ENCODE data around the gene MPC1L. TPM values are rescaled to one million over a fixed set of nuclear protein-coding genes. Genes with fewer than 3 reads are reported as not detected.

MPC1L gene
- total RNA-seq, 1 donor from 2014 or later, result not detected

DNA sequence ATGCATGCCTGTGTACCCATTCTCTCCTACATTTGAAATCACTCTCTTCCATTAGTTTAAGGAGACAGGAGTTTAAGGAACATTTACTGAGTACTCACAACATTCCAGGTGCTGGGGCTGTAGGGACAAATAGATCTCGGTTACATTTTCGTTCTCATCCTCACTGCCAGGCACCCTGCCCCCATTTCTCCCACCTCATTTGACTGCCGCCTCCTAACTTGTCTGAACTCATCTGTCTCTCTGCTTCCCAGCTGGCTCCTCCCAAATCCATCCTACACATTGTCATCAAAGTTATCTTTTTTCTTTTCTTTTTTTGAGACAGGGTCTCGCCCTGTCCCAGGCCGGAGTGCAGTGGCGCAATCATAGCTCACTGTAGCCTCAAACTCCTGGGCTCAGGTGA is 19.8 kb upstream of the MPC1L start:
- Mint-ChIP-seq H3K4me3 (no peak overlapping the region), H3K4me1 (ENCODE audit: unreplicated experiment) (no peaks in the 10 kb centered on the region), H3K27me3 (no peaks in the 10 kb centered on the region), H3K27ac (no peak overlapping the region), H3K9me3 (no peaks in the 10 kb centered on the region), H3K36me3 (peaks cover 7% of the 10 kb centered on the region)
- no peak for TF ChIP-seq CTCF (conservative IDR thresholded peaks at IDR 0.05)
- DNase-seq (ENCODE audit: extremely low spot score, unreplicated experiment), result no peak

DNA sequence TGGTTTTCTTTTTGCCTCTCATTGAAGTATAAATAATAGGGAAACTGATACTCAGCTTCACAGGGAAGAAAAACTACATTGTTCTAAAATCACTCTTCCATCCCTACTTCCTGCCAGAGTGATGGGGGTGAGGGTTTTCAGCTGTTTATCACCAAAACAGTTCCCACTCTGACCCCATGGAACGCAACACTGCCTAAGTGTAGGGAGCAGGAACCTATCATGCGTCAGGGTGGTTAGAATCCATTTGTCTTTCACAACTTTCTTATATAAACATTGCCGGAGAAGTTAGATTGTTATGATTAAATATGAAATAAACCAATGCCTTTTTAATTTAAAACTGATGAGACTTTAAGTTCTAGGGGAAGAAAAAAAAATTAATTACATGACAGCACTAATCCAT is 15.8 kb upstream of the MPC1L start:
- no peak for DNase-seq (ENCODE audit: extremely low spot score, unreplicated experiment)
- Mint-ChIP-seq H3K4me1 (ENCODE audit: unreplicated experiment) (no peaks in the 10 kb centered on the region), H3K27ac (no peak overlapping the region), H3K9me3 (no peaks in the 10 kb centered on the region), H3K36me3 (peaks cover 7% of the 10 kb centered on the region), H3K27me3 (no peaks in the 10 kb centered on the region), H3K4me3 (no peak overlapping the region)
- TF ChIP-seq CTCF (conservative IDR thresholded peaks at IDR 0.05), result no peak

DNA sequence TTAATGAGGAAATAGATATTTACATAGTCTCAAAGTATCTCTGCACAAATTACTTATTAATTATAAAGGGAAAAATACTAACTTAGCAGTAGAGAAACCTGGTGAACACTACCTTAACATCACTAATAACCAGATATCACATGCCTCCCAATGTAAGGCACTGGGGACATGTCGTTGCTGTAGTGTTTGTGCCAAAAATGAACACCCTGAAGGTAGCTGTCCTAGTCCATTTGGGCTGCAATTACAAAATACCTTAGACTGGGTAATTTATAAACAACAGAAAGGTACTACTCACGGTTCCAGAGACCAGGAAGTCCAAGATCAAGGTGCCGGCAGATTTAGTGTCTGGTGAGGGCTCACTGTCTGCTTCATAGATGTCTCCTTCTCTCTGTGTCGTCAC is 10.7 kb upstream of the MPC1L start:
- peaks cover 6% of the 10 kb centered on the region for H3K9me3 Mint-ChIP-seq
- H3K4me1 Mint-ChIP-seq (ENCODE audit: unreplicated experiment), result no peaks in the 10 kb centered on the region
- no peak for TF ChIP-seq CTCF (conservative IDR thresholded peaks at IDR 0.05)
- H3K27ac Mint-ChIP-seq, result no peak overlapping the region
- H3K27me3 Mint-ChIP-seq, result no peaks in the 10 kb centered on the region
- DNase-seq (ENCODE audit: extremely low spot score, unreplicated experiment), result no peak
- H3K4me3 Mint-ChIP-seq, result no peak overlapping the region
- no peaks in the 10 kb centered on the region for H3K36me3 Mint-ChIP-seq

DNA sequence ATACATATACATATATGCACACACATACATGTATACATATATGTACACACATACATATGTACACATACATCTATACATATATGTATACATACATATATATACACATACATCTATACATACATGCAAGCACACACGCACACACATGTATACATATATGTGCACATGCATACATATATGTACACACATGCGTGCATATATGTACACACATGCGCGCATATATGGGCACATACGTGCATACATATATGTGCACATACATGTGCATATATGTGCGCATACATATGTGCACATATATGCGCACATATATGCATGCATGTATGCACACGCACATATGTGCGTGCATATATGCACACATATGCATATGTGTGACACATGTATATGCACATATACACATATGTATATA is 7.3 kb upstream of the MPC1L start:
- Mint-ChIP-seq H3K36me3 (no peaks in the 10 kb centered on the region), H3K27me3 (no peaks in the 10 kb centered on the region), H3K9me3 (peaks cover 10% of the 10 kb centered on the region), H3K4me3 (no peak overlapping the region), H3K27ac (no peak overlapping the region), H3K4me1 (ENCODE audit: unreplicated experiment) (no peaks in the 10 kb centered on the region)
- TF ChIP-seq CTCF (conservative IDR thresholded peaks at IDR 0.05), result no peak
- no peak for DNase-seq (ENCODE audit: extremely low spot score, unreplicated experiment)

- H3K9me3 Mint-ChIP-seq, result peaks cover 10% of the 10 kb centered on the region
- H3K4me1 Mint-ChIP-seq (ENCODE audit: unreplicated experiment), result no peaks in the 10 kb centered on the region
- no peak for DNase-seq (ENCODE audit: extremely low spot score, unreplicated experiment)
- no peaks in the 10 kb centered on the region for H3K36me3 Mint-ChIP-seq
- no peak for TF ChIP-seq CTCF (conservative IDR thresholded peaks at IDR 0.05)
- no peak overlapping the region for H3K27ac Mint-ChIP-seq
- H3K4me3 Mint-ChIP-seq, result no peak overlapping the region
- H3K27me3 Mint-ChIP-seq, result no peaks in the 10 kb centered on the region
Measured at GRCh38 chrX:40617566-40617965, 5.7 kb upstream of the MPC1L start.

- no peak for DNase-seq (ENCODE audit: extremely low spot score, unreplicated experiment)
- Mint-ChIP-seq H3K27ac (no peak overlapping the region), H3K27me3 (no peaks in the 10 kb centered on the region), H3K4me1 (ENCODE audit: unreplicated experiment) (no peaks in the 10 kb centered on the region), H3K9me3 (peaks cover 3% of the 10 kb centered on the region), H3K4me3 (no peak overlapping the region), H3K36me3 (peaks cover 4% of the 10 kb centered on the region)
- no peak for TF ChIP-seq CTCF (conservative IDR thresholded peaks at IDR 0.05)
Measured at GRCh38 chrX:40622479-40623138, 619 bp upstream of the MPC1L start.
